ENCODE results near the gene KRT82. TPM values are rescaled to one million over a fixed set of nuclear protein-coding genes. Genes with fewer than 3 reads are reported as not detected.

KRT82 gene
- total RNA-seq, 6 experiments from 2014 or later, result not detected

DNA sequence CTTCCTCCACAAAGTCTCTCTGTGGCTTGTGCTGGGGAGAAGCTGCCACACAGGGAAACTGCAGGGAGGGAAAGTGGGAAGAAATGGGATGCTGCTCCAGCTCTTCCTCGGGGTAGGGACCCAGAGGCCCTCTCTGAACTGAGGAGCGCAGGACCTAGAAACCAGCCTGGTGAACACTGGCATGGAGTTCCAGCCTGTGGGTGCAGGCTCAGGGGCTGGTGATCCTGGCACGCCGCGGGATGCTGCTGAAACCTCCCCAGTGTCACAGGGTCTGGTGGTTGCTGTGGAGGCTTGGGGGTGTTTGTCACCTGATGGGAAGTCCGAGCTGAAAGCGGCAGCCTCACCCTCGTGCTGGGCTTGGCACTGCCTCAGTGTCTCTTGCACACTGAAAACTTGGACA, 33.3 kb upstream of the KRT82 start:
- ATAC-seq, result no peak
- Histone ChIP-seq H3K36me3 (no peaks in the 10 kb centered on the region), H3K9me3 (no peaks in the 10 kb centered on the region), H3K27ac (no peak overlapping the region), H3K27me3 (no peaks in the 10 kb centered on the region), H3K4me3 (no peak overlapping the region), H3K4me1 (no peaks in the 10 kb centered on the region)
- intact Hi-C loops (cut with DNase I), result no loop called here
- WGBS (ENCODE audit: insufficient coverage, low coverage, low lambda C conversion rate, missing lambda C conversion rate), result no CpG with 5 or more reads among the region's 8 CpGs
- TF ChIP-seq, protein P1, sequence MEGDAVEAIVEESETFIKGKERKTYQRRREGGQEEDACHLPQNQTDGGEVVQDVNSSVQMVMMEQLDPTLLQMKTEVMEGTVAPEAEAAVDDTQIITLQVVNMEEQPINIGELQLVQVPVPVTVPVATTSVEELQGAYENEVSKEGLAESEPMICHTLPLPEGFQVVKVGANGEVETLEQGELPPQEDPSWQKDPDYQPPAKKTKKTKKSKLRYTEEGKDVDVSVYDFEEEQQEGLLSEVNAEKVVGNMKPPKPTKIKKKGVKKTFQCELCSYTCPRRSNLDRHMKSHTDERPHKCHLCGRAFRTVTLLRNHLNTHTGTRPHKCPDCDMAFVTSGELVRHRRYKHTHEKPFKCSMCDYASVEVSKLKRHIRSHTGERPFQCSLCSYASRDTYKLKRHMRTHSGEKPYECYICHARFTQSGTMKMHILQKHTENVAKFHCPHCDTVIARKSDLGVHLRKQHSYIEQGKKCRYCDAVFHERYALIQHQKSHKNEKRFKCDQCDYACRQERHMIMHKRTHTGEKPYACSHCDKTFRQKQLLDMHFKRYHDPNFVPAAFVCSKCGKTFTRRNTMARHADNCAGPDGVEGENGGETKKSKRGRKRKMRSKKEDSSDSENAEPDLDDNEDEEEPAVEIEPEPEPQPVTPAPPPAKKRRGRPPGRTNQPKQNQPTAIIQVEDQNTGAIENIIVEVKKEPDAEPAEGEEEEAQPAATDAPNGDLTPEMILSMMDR (IDR thresholded peaks at IDR 0.05), result no peak
- no peak for TF ChIP-seq POLR2A (IDR thresholded peaks at IDR 0.05)
- DNase-seq, result no peak

DNA sequence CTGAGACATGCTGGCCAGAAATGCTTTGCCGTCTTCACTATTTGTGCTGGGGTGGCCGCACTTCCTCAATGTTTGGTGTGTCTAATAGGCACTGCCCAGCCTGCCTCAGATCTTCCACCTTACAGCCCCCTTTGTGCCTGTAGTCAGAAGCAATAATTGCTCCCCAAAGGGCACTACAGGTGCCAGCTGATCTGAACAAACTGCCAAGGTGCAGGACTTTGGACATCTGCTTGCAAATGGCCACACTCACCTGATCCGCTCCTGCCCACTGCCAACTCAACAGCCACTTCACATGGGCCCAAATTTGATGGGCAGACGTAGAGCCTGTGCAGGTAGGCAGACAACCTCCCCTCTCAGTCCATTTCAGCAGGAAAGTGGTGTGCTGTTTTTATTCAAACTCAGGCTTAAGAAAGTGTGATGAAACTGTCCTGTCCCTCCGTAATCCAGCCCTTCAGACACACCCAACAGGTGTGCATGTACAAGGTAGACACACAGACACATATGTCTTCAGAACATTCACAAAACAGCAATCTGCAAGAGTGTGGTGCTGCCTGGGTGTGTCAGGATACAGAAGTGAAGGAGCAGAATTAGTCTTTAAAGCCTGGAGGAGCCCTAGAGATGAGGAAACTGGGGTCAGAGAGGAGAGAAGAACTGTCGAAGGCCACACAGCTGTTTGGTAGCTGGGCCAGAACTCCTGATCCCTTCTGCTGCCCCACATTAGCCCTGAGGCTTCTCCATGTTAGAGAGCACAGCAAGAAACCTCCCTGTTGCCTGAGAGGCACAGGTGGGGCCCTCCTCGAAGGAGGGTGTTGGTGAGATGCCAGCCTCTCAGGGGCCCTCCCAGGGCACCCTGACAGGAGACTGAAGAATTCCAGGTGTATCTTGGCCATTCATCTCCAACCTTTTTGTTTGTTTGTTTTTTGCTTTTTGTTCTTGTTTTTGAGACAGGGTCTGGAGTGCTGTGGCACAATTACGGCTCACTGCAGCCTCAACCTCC, 32.5 kb upstream of the KRT82 start:
- DNase-seq, result no peak

DNA sequence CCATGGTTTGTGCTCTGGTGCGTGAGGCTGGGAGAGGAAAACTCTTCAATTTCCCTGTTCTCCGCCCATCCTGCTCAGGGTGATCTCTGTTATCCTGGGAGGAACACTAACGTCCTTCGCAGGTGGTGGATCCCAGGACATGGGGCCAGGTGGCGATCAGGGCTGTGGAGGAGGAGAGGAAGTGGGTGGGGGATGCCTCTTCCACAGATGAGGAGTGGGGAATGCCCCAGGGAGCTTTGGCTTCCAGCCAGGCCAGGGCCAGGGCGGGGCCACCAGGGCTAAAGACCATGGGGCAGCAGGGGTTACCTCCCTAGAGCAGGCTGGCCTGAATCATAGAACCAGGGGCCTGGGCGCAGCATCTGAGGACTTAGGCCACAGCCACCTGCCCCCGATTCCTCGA, 31.4 kb upstream of the KRT82 start:
- Histone ChIP-seq H3K9me3 (no peaks in the 10 kb centered on the region), H3K4me3 (no peak overlapping the region), H3K4me1 (no peaks in the 10 kb centered on the region), H3K36me3 (no peaks in the 10 kb centered on the region), H3K27me3 (no peaks in the 10 kb centered on the region), H3K27ac (no peak overlapping the region)
- DNase-seq (no peak), ATAC-seq (no peak)
- intact Hi-C loops (cut with DNase I), result no loop called here
- WGBS (ENCODE audit: insufficient coverage, low coverage, low lambda C conversion rate, missing lambda C conversion rate), result 57% methylated on average over 4 of the region's 9 CpGs
- TF ChIP-seq, protein P1 (IDR thresholded peaks at IDR 0.05), result no peak
- no peak for TF ChIP-seq POLR2A (IDR thresholded peaks at IDR 0.05)

More for the DNA sequence above, 32.5 kb upstream of the KRT82 start:
- Histone ChIP-seq H3K27ac (no peak overlapping the region), H3K4me3 (no peak overlapping the region), H3K9me3 (no peaks in the 10 kb centered on the region), H3K27me3 (no peaks in the 10 kb centered on the region), H3K4me1 (no peaks in the 10 kb centered on the region), H3K36me3 (no peaks in the 10 kb centered on the region)
- WGBS (ENCODE audit: insufficient coverage, low coverage, low lambda C conversion rate, missing lambda C conversion rate), result 49% methylated on average over 4 of the region's 8 CpGs
- ATAC-seq, result peak in 1 of 4 donors; percentile 42
- intact Hi-C loops (cut with DNase I), result no loop called here
- no peak for TF ChIP-seq POLR2A (IDR thresholded peaks at IDR 0.05)
- TF ChIP-seq, protein P1 (IDR thresholded peaks at IDR 0.05), result no peak

DNA sequence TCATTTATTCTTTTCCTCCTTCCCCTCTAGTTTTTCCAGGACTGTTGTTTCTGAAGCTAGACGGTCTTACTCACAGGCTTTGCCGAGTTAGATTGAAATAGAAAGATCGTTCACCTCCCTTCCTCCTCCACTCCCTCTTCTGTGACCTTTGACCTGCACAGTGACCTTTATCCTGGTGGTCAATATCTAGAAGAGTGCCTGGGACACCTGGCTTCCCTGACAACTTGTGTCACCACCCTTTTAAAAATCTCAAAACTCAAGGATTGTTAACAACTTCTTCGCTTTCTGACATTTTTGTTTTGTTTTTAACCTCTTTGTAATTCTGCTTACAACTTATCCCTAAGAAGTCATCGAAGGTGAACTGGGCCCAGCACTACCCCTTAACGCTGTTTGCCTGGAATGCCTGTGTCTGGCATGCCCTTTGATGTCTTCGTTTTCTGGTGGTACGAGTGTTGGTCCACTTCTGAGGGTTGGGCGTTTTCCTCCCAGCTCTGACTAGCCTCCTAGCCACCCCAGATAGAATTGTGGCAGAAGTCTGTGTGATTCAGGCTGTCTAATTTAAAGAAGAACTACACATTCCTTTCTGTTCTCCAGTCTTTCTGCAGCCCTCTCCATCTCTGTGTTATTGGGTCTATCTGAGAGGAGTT, 30.8 kb upstream of the KRT82 start:
- intact Hi-C loops (cut with DNase I), result no loop called here
- ATAC-seq (no peak), DNase-seq (no peak)
- no peak overlapping the region for H3K4me3 ChIP-seq
- H3K36me3 ChIP-seq, result no peaks in the 10 kb centered on the region
- H3K9me3 ChIP-seq, result no peaks in the 10 kb centered on the region
- no peak overlapping the region for H3K27ac ChIP-seq
- no peaks in the 10 kb centered on the region for H3K4me1 ChIP-seq
- no peak for TF ChIP-seq POLR2A (IDR thresholded peaks at IDR 0.05)
- TF ChIP-seq, protein P1 (IDR thresholded peaks at IDR 0.05), result no peak
- H3K27me3 ChIP-seq, result no peaks in the 10 kb centered on the region
- WGBS (ENCODE audit: insufficient coverage, low coverage, low lambda C conversion rate, missing lambda C conversion rate), result 57% methylated on average over 9 of the region's 9 CpGs

All from right lobe of liver (tissue), 6 donors.